ENCODE data around the gene CACNA2D4.

- TF ChIP-seq, protein P1, sequence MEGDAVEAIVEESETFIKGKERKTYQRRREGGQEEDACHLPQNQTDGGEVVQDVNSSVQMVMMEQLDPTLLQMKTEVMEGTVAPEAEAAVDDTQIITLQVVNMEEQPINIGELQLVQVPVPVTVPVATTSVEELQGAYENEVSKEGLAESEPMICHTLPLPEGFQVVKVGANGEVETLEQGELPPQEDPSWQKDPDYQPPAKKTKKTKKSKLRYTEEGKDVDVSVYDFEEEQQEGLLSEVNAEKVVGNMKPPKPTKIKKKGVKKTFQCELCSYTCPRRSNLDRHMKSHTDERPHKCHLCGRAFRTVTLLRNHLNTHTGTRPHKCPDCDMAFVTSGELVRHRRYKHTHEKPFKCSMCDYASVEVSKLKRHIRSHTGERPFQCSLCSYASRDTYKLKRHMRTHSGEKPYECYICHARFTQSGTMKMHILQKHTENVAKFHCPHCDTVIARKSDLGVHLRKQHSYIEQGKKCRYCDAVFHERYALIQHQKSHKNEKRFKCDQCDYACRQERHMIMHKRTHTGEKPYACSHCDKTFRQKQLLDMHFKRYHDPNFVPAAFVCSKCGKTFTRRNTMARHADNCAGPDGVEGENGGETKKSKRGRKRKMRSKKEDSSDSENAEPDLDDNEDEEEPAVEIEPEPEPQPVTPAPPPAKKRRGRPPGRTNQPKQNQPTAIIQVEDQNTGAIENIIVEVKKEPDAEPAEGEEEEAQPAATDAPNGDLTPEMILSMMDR (IDR thresholded peaks at IDR 0.05 in 4 of 5, conservative IDR thresholded peaks at IDR 0.05 in 1 of 5): no peak
- no peak for TF ChIP-seq POLR2A (IDR thresholded peaks at IDR 0.05)
Observed at GRCh38 chr12:1760566-1761382, 157.7 kb downstream of the CACNA2D4 start.
